ENCODE measurements around the gene DIMT1.

Gene DIMT1

GRCh38 chr5:62412549-62413329 lies 9.0 kb upstream of the DIMT1 start, which contains the start of gene IPO11:
Gene IPO11 (plus strand): TSS chr5:62412763. CDS start chr5:62437280, 24,517 bp downstream.
- no peaks in the 10 kb centered on the region for H3K9me3 ChIP-seq (ENCODE audit: severe bottlenecking)
- H3K27ac ChIP-seq, result peak within 1 kb of the TSS; percentile 75
- no peak for TF ChIP-seq CTCF (IDR thresholded peaks at IDR 0.05; ENCODE audit: low read depth, low read length)
- no peaks in the 10 kb centered on the region for H3K27me3 ChIP-seq (ENCODE audit: insufficient read depth, low read depth, severe bottlenecking)
- H3K4me3 ChIP-seq (ENCODE audit: low read depth, low read length), result peak within 1 kb of the TSS; percentile 98
- peak; percentile 99 for DNase-seq
- H3K36me3 ChIP-seq, result peaks cover 4% of the 10 kb centered on the region; the same call in 1 of the 2 replicates

- no peak for DNase-seq
- H3K36me3 ChIP-seq, result peaks cover 54% of the 10 kb centered on the region
- H3K9me3 ChIP-seq (ENCODE audit: severe bottlenecking), result no peaks in the 10 kb centered on the region
- no peak overlapping the region for H3K4me3 ChIP-seq (ENCODE audit: low read depth, low read length)
- H3K27me3 ChIP-seq (ENCODE audit: insufficient read depth, low read depth, severe bottlenecking), result no peaks in the 10 kb centered on the region
- H3K27ac ChIP-seq, result no peak overlapping the region
- no peak for TF ChIP-seq CTCF (IDR thresholded peaks at IDR 0.05; ENCODE audit: low read depth, low read length)
Observed at GRCh38 chr5:62395210-62395950, 8.3 kb downstream of the DIMT1 start.

GRCh38 chr5:62386824-62387223 lies 16.9 kb downstream of the DIMT1 start:
- no peak overlapping the region for H3K4me3 ChIP-seq (ENCODE audit: low read depth, low read length)
- no peak for DNase-seq
- H3K27me3 ChIP-seq (ENCODE audit: insufficient read depth, low read depth, severe bottlenecking), result no peaks in the 10 kb centered on the region
- H3K36me3 ChIP-seq, result peaks cover 57% of the 10 kb centered on the region
- H3K27ac ChIP-seq, result no peak overlapping the region
- H3K9me3 ChIP-seq (ENCODE audit: severe bottlenecking), result no peaks in the 10 kb centered on the region
- TF ChIP-seq CTCF (IDR thresholded peaks at IDR 0.05; ENCODE audit: low read depth, low read length), result no peak

- no peak overlapping the region for H3K4me3 ChIP-seq (ENCODE audit: low read depth, low read length)
- no peak overlapping the region for H3K27ac ChIP-seq
- TF ChIP-seq CTCF (IDR thresholded peaks at IDR 0.05; ENCODE audit: low read depth, low read length), result no peak
- no peaks in the 10 kb centered on the region for H3K9me3 ChIP-seq (ENCODE audit: severe bottlenecking)
- DNase-seq, result no peak
- H3K36me3 ChIP-seq, result peaks cover 66% of the 10 kb centered on the region
- H3K27me3 ChIP-seq (ENCODE audit: insufficient read depth, low read depth, severe bottlenecking), result no peaks in the 10 kb centered on the region
Observed at GRCh38 chr5:62385816-62386400, 17.8 kb downstream of the DIMT1 start.

- peaks cover 73% of the 10 kb centered on the region for H3K36me3 ChIP-seq
- DNase-seq, result no peak
- H3K27ac ChIP-seq, result no peak overlapping the region
- no peaks in the 10 kb centered on the region for H3K9me3 ChIP-seq (ENCODE audit: severe bottlenecking)
- no peaks in the 10 kb centered on the region for H3K27me3 ChIP-seq (ENCODE audit: insufficient read depth, low read depth, severe bottlenecking)
- TF ChIP-seq CTCF (IDR thresholded peaks at IDR 0.05; ENCODE audit: low read depth, low read length), result no peak
- no peak overlapping the region for H3K4me3 ChIP-seq (ENCODE audit: low read depth, low read length)
Observed at GRCh38 chr5:62385131-62385530, 18.6 kb downstream of the DIMT1 start.
